Pancreas (tissue), 10 donors: ENCODE data around the gene SMAGP. TPM values are rescaled to one million over a fixed set of nuclear protein-coding genes. Genes with fewer than 3 reads are reported as not detected.
"Not testable (repeated sequence)": the region's sequence is repeated elsewhere in the genome, so short reads cannot be mapped to it uniquely, and the experiment has no call there.

Experiments
- ATAC-seq, 4 donors: fragments of 200-7000 bp; cut with Tn5 transposase; one replicate each; pipeline versions ENCODE4 v1.8.0 to v1.9.1; 2020; ENCODE audit warnings: mild to moderate bottlenecking in 4 of 4, moderate library complexity in 4 of 4
- DNase-seq, 6 donors: peaks; one replicate each; pipeline ENCODE4 v3.0.0-alpha.2; 2020
- FAIRE-seq: peaks from 2 replicates; lab custom pipeline; 2012; peaks lifted over from hg19 to GRCh38; lab: Jason Lieb, UNC
- H3K27ac ChIP-seq, 4 donors: fragments of 200-600 bp; sonication (generic); 1 replicate in 3 of 4; 2 replicates in 1 of 4; pipeline versions ENCODE4 v1.5.0 to v1.8.0; 2020
- H3K27me3 ChIP-seq, 4 donors: fragments of 200-600 bp; one replicate each; pipeline ENCODE4 v1.8.0; 2021
- H3K36me3 ChIP-seq, 3 donors: fragments of 200-600 bp; sonication (generic) in 1 of 3; one replicate each; pipeline versions ENCODE4 v1.5.0 to v1.8.0; 2020 to 2021
- H3K4me1 ChIP-seq, 3 donors: fragments of 200-600 bp; one replicate each; pipeline ENCODE4 v1.8.0; 2021
- H3K4me3 ChIP-seq, 4 donors: fragments of 200-600 bp; sonication (generic) in 2 of 4; one replicate each; pipeline versions ENCODE4 v1.5.0 to v1.8.0; 2020 to 2021
- H3K9me3 ChIP-seq, 4 donors: fragments of 200-600 bp; one replicate each; pipeline ENCODE4 v1.8.0; 2021
- WGBS, 2 donors: extraction: QIAGEN DNeasy Blood & Tissue Kit; methylation state at CpG; one replicate each; pipeline ENCODE4 v1.1.7; 2013; 5-methylcytosine and 5-hydroxymethylcytosine counted together
- intact Hi-C, 3 donors: fragments of 100-400 bp; cut with DNase I; formaldehyde crosslinking; loops; one replicate each; pipeline versions ENCODE4 v1.11.1 to v1.14.2; 2022
- polyA plus RNA-seq, 2 donors: library from polyadenylated mRNA; stranded (reverse); fragments of 200-250 nt; gene quantifications; one replicate each; pipeline ENCODE4 v1.2.3, GENCODE V29; 2013
- total RNA-seq, 6 donors: library from RNA; stranded (reverse); fragmentation: NEBNext Ultra II Directional in 4 of 6; extraction: Animal tissue kit (Norgen Biotek cat#: 25700) in 4 of 6; gene quantifications; one replicate each; pipeline versions ENCODE4 v1.2.1 to v1.2.4, GENCODE V29; 2021 to 2023
- TF ChIP-seq, protein P1 (sequence below), 4 donors: fragments of 200-600 bp; sonication (generic) in 3 of 4; IDR thresholded peaks; one replicate each; pipeline versions ENCODE4 v1.5.0 to v1.8.0; 2021; ENCODE audit warnings: antibody characterized with exemption in 4 of 4
- donor health status: healthy with polysubstance abuse.
- donor health status: DM: no; HTN: no; CAD: no; lungs with moderate emphysema.
- donor health status: DM: no; HTN: no; CAD: no.
- donor health status: control.
- donor health status: control.
- donor health status: Bipolar disorder and iron deficiency.
- donor health status: DM: yes; HTN: yes; CAD: no.
- donor health status: DM: no; HTN: no; CAD: no.
- donor health status: DM: no; HTN: no; CAD: no.
- donor health status: DM: yes; HTN: yes; CAD: no.

SMAGP gene
- total and polyA plus RNA-seq, 8 donors, result 3.4 to 9.7 (median 6.4) TPM

DNA sequence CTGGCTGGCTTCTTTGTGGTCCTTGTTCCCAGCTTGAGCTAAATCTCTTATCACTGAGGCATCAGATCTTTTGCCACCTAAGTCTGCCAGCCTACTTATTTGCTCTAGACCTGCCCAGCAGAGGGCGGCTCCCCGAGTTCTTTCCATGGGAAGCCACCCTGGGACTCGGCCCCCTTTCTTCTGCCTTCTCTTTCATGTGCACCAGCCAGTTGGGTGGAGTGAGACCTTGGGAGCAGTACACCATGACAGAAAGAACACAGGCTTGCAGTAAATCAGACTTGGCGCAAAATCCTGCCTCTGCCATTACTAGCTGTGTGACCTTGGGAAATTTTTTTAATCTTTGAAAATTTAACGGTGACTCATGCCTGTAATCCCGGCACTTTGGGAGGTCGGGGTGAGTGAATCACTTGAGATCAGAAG lies 7.4 kb downstream of the SMAGP start:
- intact Hi-C loops, result no loop called here
- ATAC-seq (peak; percentile 95 to 98 (median 97)), FAIRE-seq (no peak), DNase-seq (peak; percentile 76 to 89 (median 84))
- H3K27me3 ChIP-seq, result no peaks in the 10 kb centered on the region
- 8 to 13% methylated on average over 7 of the region's 7 CpGs for WGBS, 2 donors
- no peaks in the 10 kb centered on the region for H3K36me3 ChIP-seq
- peaks cover 0 to 5% (median 0%) of the 10 kb centered on the region in 3 donors for H3K4me1 ChIP-seq
- H3K27ac ChIP-seq, result peak overlapping the region; percentile 50 to 73 (median 62)
- H3K4me3 ChIP-seq, result no peak overlapping the region
- TF ChIP-seq, protein P1, sequence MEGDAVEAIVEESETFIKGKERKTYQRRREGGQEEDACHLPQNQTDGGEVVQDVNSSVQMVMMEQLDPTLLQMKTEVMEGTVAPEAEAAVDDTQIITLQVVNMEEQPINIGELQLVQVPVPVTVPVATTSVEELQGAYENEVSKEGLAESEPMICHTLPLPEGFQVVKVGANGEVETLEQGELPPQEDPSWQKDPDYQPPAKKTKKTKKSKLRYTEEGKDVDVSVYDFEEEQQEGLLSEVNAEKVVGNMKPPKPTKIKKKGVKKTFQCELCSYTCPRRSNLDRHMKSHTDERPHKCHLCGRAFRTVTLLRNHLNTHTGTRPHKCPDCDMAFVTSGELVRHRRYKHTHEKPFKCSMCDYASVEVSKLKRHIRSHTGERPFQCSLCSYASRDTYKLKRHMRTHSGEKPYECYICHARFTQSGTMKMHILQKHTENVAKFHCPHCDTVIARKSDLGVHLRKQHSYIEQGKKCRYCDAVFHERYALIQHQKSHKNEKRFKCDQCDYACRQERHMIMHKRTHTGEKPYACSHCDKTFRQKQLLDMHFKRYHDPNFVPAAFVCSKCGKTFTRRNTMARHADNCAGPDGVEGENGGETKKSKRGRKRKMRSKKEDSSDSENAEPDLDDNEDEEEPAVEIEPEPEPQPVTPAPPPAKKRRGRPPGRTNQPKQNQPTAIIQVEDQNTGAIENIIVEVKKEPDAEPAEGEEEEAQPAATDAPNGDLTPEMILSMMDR (IDR thresholded peaks at IDR 0.05), result peak in 3 of 4 donors; percentile 18 to 51 (median 40)
- H3K9me3 ChIP-seq, result no peaks in the 10 kb centered on the region

DNA sequence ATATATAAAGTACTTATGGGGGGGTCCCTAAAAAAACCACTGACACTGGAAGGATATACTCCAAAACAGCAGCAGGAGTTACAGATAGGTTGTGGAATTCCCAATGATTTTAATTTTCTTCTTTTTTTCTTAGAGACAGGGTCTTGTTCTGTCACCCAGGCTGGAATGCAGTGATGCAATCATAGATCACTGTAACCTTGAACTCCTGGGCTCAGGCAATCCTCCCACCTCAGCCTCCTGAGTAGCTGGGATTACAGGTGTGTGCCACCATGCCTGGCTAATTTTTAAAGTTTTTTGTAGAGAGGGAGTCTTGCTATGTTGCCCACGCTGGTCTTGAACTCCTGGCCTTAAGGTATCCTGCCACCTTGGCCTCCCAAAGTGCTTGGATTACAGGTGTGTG lies 10.6 kb downstream of the SMAGP start:
- WGBS, 2 donors, result 98 to 100% methylated on average over 1 of the region's 1 CpG
- FAIRE-seq, H3K27ac ChIP-seq, H3K27me3 ChIP-seq, H3K36me3 ChIP-seq, H3K9me3 ChIP-seq, H3K4me3 ChIP-seq, DNase-seq, intact Hi-C loops, ATAC-seq, H3K4me1 ChIP-seq: not testable (repeated sequence)

DNA sequence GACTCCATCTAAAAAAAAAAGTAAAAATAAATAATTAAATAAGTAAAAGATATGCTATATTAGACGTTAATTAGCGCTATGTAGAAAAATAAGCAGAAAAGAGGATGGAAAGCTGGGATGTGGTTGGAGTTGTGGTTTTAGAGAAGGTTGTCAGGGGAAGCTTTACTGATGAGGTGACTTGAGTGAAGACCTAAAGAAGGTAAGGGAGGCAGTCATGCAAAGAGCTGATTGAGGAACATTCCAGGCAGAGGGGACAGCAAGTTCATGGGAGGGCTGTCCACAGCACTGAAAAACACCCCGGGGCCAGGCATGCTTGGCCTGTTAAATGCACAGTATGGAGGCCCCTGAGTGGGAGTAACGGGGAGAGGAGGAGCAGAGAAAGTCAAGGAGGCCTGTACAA lies 15.7 kb downstream of the SMAGP start:
- no peaks in the 10 kb centered on the region for H3K4me1 ChIP-seq
- WGBS, 2 donors, result 88 to 91% methylated on average over 4 of the region's 4 CpGs
- H3K36me3 ChIP-seq, result no peaks in the 10 kb centered on the region
- intact Hi-C loops, result no loop called here
- H3K4me3 ChIP-seq, result no peak overlapping the region
- H3K27me3 ChIP-seq, result no peaks in the 10 kb centered on the region
- TF ChIP-seq, protein P1 (IDR thresholded peaks at IDR 0.05), result no peak
- no peaks in the 10 kb centered on the region for H3K9me3 ChIP-seq
- ATAC-seq (no peak), FAIRE-seq (no peak), DNase-seq (no peak)
- no peak overlapping the region for H3K27ac ChIP-seq

DNA sequence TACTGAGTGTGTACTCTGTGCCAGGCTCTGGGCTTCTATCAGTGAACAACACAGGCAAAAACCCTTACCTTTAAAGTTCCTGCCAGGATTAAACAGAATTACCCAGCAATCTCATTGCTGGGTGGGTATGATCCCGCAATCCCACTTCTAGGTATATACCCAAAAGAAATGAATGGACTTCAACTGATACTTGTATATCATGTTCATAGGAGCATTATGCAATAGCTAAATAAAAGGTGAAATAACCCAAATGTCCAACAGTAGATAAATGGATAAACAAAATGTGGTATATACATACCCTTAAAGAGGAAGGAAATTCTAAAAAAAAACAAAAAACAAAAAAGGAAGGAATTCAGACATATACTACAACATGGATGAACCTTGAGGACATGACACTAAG lies 16.9 kb downstream of the SMAGP start:
- no peaks in the 10 kb centered on the region for H3K4me1 ChIP-seq
- intact Hi-C loops, result no loop called here
- WGBS, 2 donors, result 98 to 100% methylated on average over 1 of the region's 1 CpG
- no peaks in the 10 kb centered on the region for H3K36me3 ChIP-seq
- H3K4me3 ChIP-seq, result no peak overlapping the region
- H3K27me3 ChIP-seq, result no peaks in the 10 kb centered on the region
- no peaks in the 10 kb centered on the region for H3K9me3 ChIP-seq
- H3K27ac ChIP-seq, result no peak overlapping the region
- TF ChIP-seq, protein P1 (IDR thresholded peaks at IDR 0.05), result no peak
- no peak for FAIRE-seq
- no peak for ATAC-seq
- no peak for DNase-seq

DNA sequence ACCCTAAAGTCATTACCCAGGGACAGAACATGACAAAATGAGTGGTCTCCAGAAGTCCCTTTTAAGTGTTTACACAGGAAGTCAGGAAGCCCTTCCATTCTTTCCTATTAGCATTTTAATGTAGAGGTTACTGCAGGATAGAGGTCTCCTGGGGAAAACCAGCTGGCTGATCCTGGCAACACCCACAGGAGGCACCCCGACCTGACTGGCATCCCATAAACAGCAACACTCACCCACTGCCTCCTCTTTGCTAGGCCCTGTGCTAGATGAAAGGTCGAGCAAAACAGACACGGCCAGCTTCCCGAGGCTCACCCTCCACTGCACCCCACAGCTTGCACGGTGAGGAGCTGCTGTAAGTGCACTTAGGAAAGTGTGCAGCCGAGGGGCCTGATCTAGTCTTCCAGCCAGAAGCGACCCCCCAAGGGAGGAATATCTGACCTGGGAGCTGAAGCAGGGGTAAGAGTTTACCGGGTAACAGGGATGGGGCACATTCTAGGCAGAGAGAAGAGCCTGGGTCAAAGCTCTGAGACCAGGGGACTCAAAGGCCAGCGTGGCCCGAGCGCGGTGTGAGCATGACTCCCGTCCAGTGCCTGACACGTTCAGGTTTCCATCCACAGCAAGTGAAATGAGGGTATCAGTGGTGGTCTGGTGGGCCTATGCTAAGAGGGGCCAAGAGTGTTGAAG lies 22.6 kb downstream of the SMAGP start:
- peaks cover 0 to 4% (median 0%) of the 10 kb centered on the region in 3 donors for H3K36me3 ChIP-seq
- H3K27ac ChIP-seq, result no peak overlapping the region
- peaks cover 0 to 6% (median 0%) of the 10 kb centered on the region in 3 donors for H3K4me1 ChIP-seq
- 71 to 73% methylated on average over 14 of the region's 14 CpGs for WGBS, 2 donors
- intact Hi-C loops, result no loop called here
- H3K4me3 ChIP-seq, result no peak overlapping the region
- H3K27me3 ChIP-seq, result no peaks in the 10 kb centered on the region
- no peaks in the 10 kb centered on the region for H3K9me3 ChIP-seq
- DNase-seq (no peak), FAIRE-seq (no peak), ATAC-seq (no peak)
- TF ChIP-seq, protein P1 (IDR thresholded peaks at IDR 0.05), result no peak
